Activated T-helper 17 cell treated with anti-CD3 and anti-CD28 coated beads, Interleukin-2, amount 50 U/mL, for 72 hours (primary cell): ENCODE measurements around the gene MYH16. TPM values are rescaled to one million over a fixed set of nuclear protein-coding genes. Genes with fewer than 3 reads are reported as not detected.
"Not testable (repeated sequence)": the region's sequence is repeated elsewhere in the genome, so short reads cannot be mapped to it uniquely, and the experiment has no call there.

Source experiments
- ATAC-seq: fragments of 150-1000 bp; cut with Tn5 transposase; replicated peaks from 2 replicates; pipeline ENCODE4 v1.10.0; 2021; ENCODE audit warnings: mild to moderate bottlenecking, moderate library complexity
- H3K27ac Mint-ChIP-seq: one replicate; pipeline ENCODE4 v1.8.0; 2022; ENCODE audit warnings: mixed read lengths
- H3K27me3 Mint-ChIP-seq: one replicate; pipeline ENCODE4 v1.8.0; 2022; ENCODE audit warnings: mixed read lengths
- H3K36me3 Mint-ChIP-seq: one replicate; pipeline ENCODE4 v1.8.0; 2022; ENCODE audit warnings: low read depth, mild to moderate bottlenecking, mixed read lengths
- H3K4me1 Mint-ChIP-seq: one replicate; pipeline ENCODE4 v1.8.0; 2022; ENCODE audit warnings: mixed read lengths
- H3K4me3 Mint-ChIP-seq: one replicate; pipeline ENCODE4 v1.8.0; 2022; ENCODE audit warnings: mild to moderate bottlenecking, mixed read lengths
- H3K9me3 Mint-ChIP-seq: one replicate; pipeline ENCODE4 v1.8.0; 2022; ENCODE audit warnings: mixed read lengths
- total RNA-seq, 2 donors: library from RNA; stranded (reverse); gene quantifications; one replicate each; pipeline ENCODE4 v1.2.3, GENCODE V29; 2022

MYH16 gene
- total RNA-seq: not detected

GRCh38 chr7:99272476-99273045 lies at the start of gene MYH16:
Gene MYH16, plus strand, starts transcription at chr7:99272839.
- Mint-ChIP-seq H3K36me3 (no peaks in the 10 kb centered on the region), H3K9me3 (no peaks in the 10 kb centered on the region), H3K4me1 (peaks cover 17% of the 10 kb centered on the region), H3K27ac (peak within 1 kb of the TSS; percentile 89), H3K27me3 (no peaks in the 10 kb centered on the region), H3K4me3 (peak within 1 kb of the TSS; percentile 63)
- no peak for ATAC-seq

GRCh38 chr7:99224263-99224898 lies 48.3 kb upstream of the MYH16 start:
- H3K4me1 Mint-ChIP-seq, H3K36me3 Mint-ChIP-seq, H3K4me3 Mint-ChIP-seq, H3K27me3 Mint-ChIP-seq, H3K9me3 Mint-ChIP-seq: not testable (repeated sequence)
- ATAC-seq: peak; percentile 77
- H3K27ac Mint-ChIP-seq: peak overlapping the region; percentile 7

- Mint-ChIP-seq H3K27ac (peak overlapping the region; percentile 7), H3K36me3 (no peaks in the 10 kb centered on the region), H3K4me3 (no peak overlapping the region), H3K4me1 (no peaks in the 10 kb centered on the region), H3K9me3 (no peaks in the 10 kb centered on the region), H3K27me3 (no peaks in the 10 kb centered on the region)
- no peak for ATAC-seq
These were observed 47.8 kb upstream of the MYH16 start for GRCh38 chr7:99224899-99225265.

GRCh38 chr7:99229234-99229633 lies 43.4 kb upstream of the MYH16 start:
- no peak for ATAC-seq
- H3K36me3 Mint-ChIP-seq: no peaks in the 10 kb centered on the region
- H3K27ac Mint-ChIP-seq: no peak overlapping the region
- H3K27me3 Mint-ChIP-seq: no peaks in the 10 kb centered on the region
- no peaks in the 10 kb centered on the region for H3K4me1 Mint-ChIP-seq
- H3K9me3 Mint-ChIP-seq: no peaks in the 10 kb centered on the region
- H3K4me3 Mint-ChIP-seq: no peak overlapping the region

GRCh38 chr7:99232082-99232770 lies 40.4 kb upstream of the MYH16 start:
- no peak overlapping the region for H3K4me3 Mint-ChIP-seq
- H3K4me1 Mint-ChIP-seq: no peaks in the 10 kb centered on the region
- H3K27me3 Mint-ChIP-seq: no peaks in the 10 kb centered on the region
- ATAC-seq: no peak
- H3K36me3 Mint-ChIP-seq: no peaks in the 10 kb centered on the region
- no peaks in the 10 kb centered on the region for H3K9me3 Mint-ChIP-seq
- no peak overlapping the region for H3K27ac Mint-ChIP-seq

GRCh38 chr7:99232955-99233354 lies 39.7 kb upstream of the MYH16 start:
- ATAC-seq, H3K36me3 Mint-ChIP-seq, H3K27ac Mint-ChIP-seq, H3K9me3 Mint-ChIP-seq, H3K4me3 Mint-ChIP-seq, H3K27me3 Mint-ChIP-seq, H3K4me1 Mint-ChIP-seq: not testable (repeated sequence)

GRCh38 chr7:99234185-99234584 lies 38.5 kb upstream of the MYH16 start:
- Mint-ChIP-seq H3K27ac (no peak overlapping the region), H3K27me3 (peaks cover 4% of the 10 kb centered on the region), H3K4me1 (no peaks in the 10 kb centered on the region), H3K9me3 (no peaks in the 10 kb centered on the region), H3K36me3 (no peaks in the 10 kb centered on the region), H3K4me3 (no peak overlapping the region)
- no peak for ATAC-seq

GRCh38 chr7:99235925-99236324 lies 36.7 kb upstream of the MYH16 start:
- Mint-ChIP-seq H3K4me1 (no peaks in the 10 kb centered on the region), H3K27me3 (peaks cover 7% of the 10 kb centered on the region), H3K36me3 (no peaks in the 10 kb centered on the region), H3K9me3 (no peaks in the 10 kb centered on the region), H3K4me3 (no peak overlapping the region), H3K27ac (no peak overlapping the region)
- no peak for ATAC-seq

GRCh38 chr7:99237876-99238275 lies 34.8 kb upstream of the MYH16 start:
- H3K4me1 Mint-ChIP-seq, H3K27me3 Mint-ChIP-seq, H3K27ac Mint-ChIP-seq, ATAC-seq, H3K9me3 Mint-ChIP-seq, H3K4me3 Mint-ChIP-seq, H3K36me3 Mint-ChIP-seq: not testable (repeated sequence)

GRCh38 chr7:99238558-99239341 lies 33.9 kb upstream of the MYH16 start:
- H3K4me3 Mint-ChIP-seq: no peak overlapping the region
- H3K27me3 Mint-ChIP-seq: peaks cover 7% of the 10 kb centered on the region
- H3K9me3 Mint-ChIP-seq: no peaks in the 10 kb centered on the region
- ATAC-seq: no peak
- no peaks in the 10 kb centered on the region for H3K4me1 Mint-ChIP-seq
- H3K36me3 Mint-ChIP-seq: no peaks in the 10 kb centered on the region
- H3K27ac Mint-ChIP-seq: no peak overlapping the region

GRCh38 chr7:99242682-99243081 lies 30.0 kb upstream of the MYH16 start:
- Mint-ChIP-seq H3K4me1 (no peaks in the 10 kb centered on the region), H3K27me3 (peaks cover 7% of the 10 kb centered on the region), H3K4me3 (no peak overlapping the region), H3K36me3 (no peaks in the 10 kb centered on the region), H3K27ac (no peak overlapping the region), H3K9me3 (no peaks in the 10 kb centered on the region)
- ATAC-seq: no peak

- Mint-ChIP-seq H3K36me3 (no peaks in the 10 kb centered on the region), H3K4me3 (no peak overlapping the region), H3K27ac (no peak overlapping the region), H3K9me3 (no peaks in the 10 kb centered on the region), H3K4me1 (no peaks in the 10 kb centered on the region), H3K27me3 (peaks cover 9% of the 10 kb centered on the region)
- ATAC-seq: no peak
These were observed 28.8 kb upstream of the MYH16 start for GRCh38 chr7:99243751-99244337.

GRCh38 chr7:99244939-99245338 lies 27.7 kb upstream of the MYH16 start:
- H3K9me3 Mint-ChIP-seq: no peaks in the 10 kb centered on the region

GRCh38 chr7:99248391-99249095 lies 24.1 kb upstream of the MYH16 start:
- no peak overlapping the region for H3K4me3 Mint-ChIP-seq
- no peak for ATAC-seq
- H3K27ac Mint-ChIP-seq: no peak overlapping the region
- no peaks in the 10 kb centered on the region for H3K36me3 Mint-ChIP-seq
- peaks cover 6% of the 10 kb centered on the region for H3K27me3 Mint-ChIP-seq
- no peaks in the 10 kb centered on the region for H3K9me3 Mint-ChIP-seq
- no peaks in the 10 kb centered on the region for H3K4me1 Mint-ChIP-seq

More at GRCh38 chr7:99244939-99245338, 27.7 kb upstream of the MYH16 start:
- H3K4me1 Mint-ChIP-seq: no peaks in the 10 kb centered on the region
- H3K4me3 Mint-ChIP-seq: no peak overlapping the region
- H3K27me3 Mint-ChIP-seq: peaks cover 9% of the 10 kb centered on the region
- no peaks in the 10 kb centered on the region for H3K36me3 Mint-ChIP-seq
- no peak overlapping the region for H3K27ac Mint-ChIP-seq
- ATAC-seq: no peak
